ENCODE results near the gene SEPTIN5. TPM values are rescaled to one million over a fixed set of nuclear protein-coding genes. Genes with fewer than 3 reads are reported as not detected.

Gene SEPTIN5
- total RNA-seq (2011; cell fraction: chromatin; rRNA removed; ENCODE audit: low replicate concordance): 625 and 1,610 TPM in 2 replicates
- total RNA-seq (2011; cell fraction: nucleolus; rRNA removed): 538 and 650 TPM in 2 replicates
- total RNA-seq (2011; cell fraction: nucleoplasm; rRNA removed): 407 and 495 TPM in 2 replicates
- total RNA-seq (2014; rRNA removed) (116 and 125 TPM in 2 replicates), total RNA-seq (2014; rRNA removed; fragmentation: Illumina TruSeq; extraction: Trizol) (92.5 and 94.6 TPM in 2 replicates), total RNA-seq (2015; rRNA removed; fragmentation: Illumina TruSeq; extraction: Trizol) (28.1 and 34.9 TPM in 2 replicates), total RNA-seq (2021) (177 and 195 TPM in 2 replicates), polyA plus RNA-seq (2011; rRNA removed) (119 and 238 TPM in 2 replicates), polyA plus RNA-seq (2014; fragmentation: Illumina TruSeq; extraction: Trizol) (135 and 164 TPM in 2 replicates), polyA plus RNA-seq (2014; fragmentation: Nextera tagmentation; extraction: Ambion mirVana) (1 to 10 TPM in 1 of 2 experiments, under 1 TPM in 1; 0.03 to 1.9 TPM), polyA plus RNA-seq (2014; rRNA removed) (129 and 135 TPM in 2 replicates), polyA minus RNA-seq (2011; rRNA and poly(A)+ RNA removed) (306 and 458 TPM in 2 replicates), Bru-seq, nascent RNA (percentile 54 among the genes with signal in this experiment), BruChase-seq, experiment 1, labeled RNA remaining after a 2-hour chase (percentile 47 among the genes with signal in this experiment), BruChase-seq, experiment 2, labeled RNA remaining after a 6-hour chase (percentile 51 among the genes with signal in this experiment)
- polyA plus RNA-seq (2011; cell fraction: cytosol; rRNA removed): 143 and 156 TPM in 2 replicates
- polyA plus RNA-seq (2011; cell fraction: nucleus; rRNA removed): 671 and 957 TPM in 2 replicates
- polyA plus RNA-seq (2012): 122 and 123 TPM in 2 replicates
- 83.2 and 205 TPM in 2 replicates for polyA minus RNA-seq (2011; cell fraction: cytosol; rRNA and poly(A)+ RNA removed)
- 284 and 666 TPM in 2 replicates for polyA minus RNA-seq (2011; cell fraction: nucleus; rRNA and poly(A)+ RNA removed)
- long read RNA-seq, experiment 1, transcript SEPT5-201 (11 exons, 1,588 nt): major isoform, 393 of 807 reads
- long read RNA-seq, experiment 1, transcript SEPT5-208 (11 exons, 2,241 nt): minor isoform, 24 of 807 reads
- long read RNA-seq, experiment 1, partial matches to known transcripts: 281 of 807 reads
- long read RNA-seq, experiment 1, other reads (novel, unspliced or antisense): 109 of 807 reads
- long read RNA-seq, experiment 2, transcript SEPT5-208 (11 exons, 2,241 nt): minor isoform, 10 of 318 reads
- long read RNA-seq, experiment 2, transcript SEPT5-201 (11 exons, 1,588 nt): major isoform, 115 of 318 reads
- long read RNA-seq, experiment 2, partial matches to known transcripts: 96 of 318 reads
- long read RNA-seq, experiment 2, other reads (novel, unspliced or antisense): 97 of 318 reads
- long read RNA-seq, experiment 3, transcript SEPT5-201 (11 exons, 1,588 nt): major isoform, 132 of 183 reads
- long read RNA-seq, experiment 3, transcript SEPT5-208 (11 exons, 2,241 nt): minor isoform, 5 of 183 reads
- long read RNA-seq, experiment 3, partial matches to known transcripts: 7 of 183 reads
- long read RNA-seq, experiment 3, other reads (novel, unspliced or antisense): 39 of 183 reads

- peaks cover 3 to 24% of the 10 kb centered on the region in 2 experiments; a peak in 4 of 5 replicates for H3K27me3 ChIP-seq (ENCODE audit: control insufficient read depth in 2 of 2, insufficient read depth in 2 of 2, low read length in 2 of 2)
- BruUV-seq (replicated peaks): no TSS peak
- no peaks in the 10 kb centered on the region for H3K9me3 ChIP-seq (replicated peaks; ENCODE audit: control insufficient read depth, insufficient read depth, low read depth, low read length)
- H2AFZ ChIP-seq (ENCODE audit: low read depth, low read length): peak within 1 kb of the TSS; percentile 84
- H3K9ac ChIP-seq (ENCODE audit: insufficient read depth in 1 of 2, low read depth in 2 of 2, low read length in 2 of 2): peak within 1 kb of the TSS; percentile 39 to 90; a peak in 3 of 4 replicates
- WGBS (ENCODE audit: insufficient coverage, low coverage, missing lambda C conversion rate): under 1% methylated on average over 69 of the region's 106 CpGs
- CTCF ChIA-PET (ENCODE audit: low intra/inter-chr PET ratio): no interaction called here
- POLR2A ChIA-PET: interaction anchor here (0.9 to 1.3 kb wide), 4 partner anchors 9 to 42 kb away, joined by 3 read pairs; no protein-coding TSS in a partner anchor
- H4K20me1 ChIP-seq (replicated peaks; ENCODE audit: control insufficient read depth, insufficient read depth, low read length): peaks cover 10% of the 10 kb centered on the region; the same call in 1 of the 2 replicates
- H3K4me3 ChIP-seq: peak within 1 kb of the TSS; percentile 50
- intact Hi-C loops (cut with micrococcal nuclease) (loop anchor here (5.0 to 10.0 kb wide), 2 partner anchors 50 to 237 kb away; partner anchors contain the start of genes CDC45 and UFD1), in situ Hi-C loops (cut with MboI) (no loop called here)
- FAIRE-seq: no peak
- peak within 1 kb of the TSS; percentile 75 for H3K4me2 ChIP-seq (ENCODE audit: insufficient read depth, low read length)
- H3K36me3 ChIP-seq (ENCODE audit: control insufficient read depth, insufficient read depth, low read length): peaks cover 3% of the 10 kb centered on the region; the same call in 2 of the 3 replicates
- peaks cover 16% of the 10 kb centered on the region for H3K79me2 ChIP-seq (ENCODE audit: control insufficient read depth, insufficient read depth, low read length)
- H3K4me1 ChIP-seq (replicated peaks in 1 of 2; ENCODE audit: control insufficient read depth in 2 of 2, insufficient read depth in 2 of 2, low read length in 2 of 2): peaks cover 32 to 78% of the 10 kb centered on the region in 2 experiments
- DNase-seq (ENCODE audit: extremely low read depth in 1 of 4, low spot score in 3 of 4): peak; percentile 84 to 99 (median 96)
- peak; percentile 0 for ATAC-seq
- H3K9me1 ChIP-seq (ENCODE audit: control insufficient read depth, insufficient read depth, low read length): peaks cover 2% of the 10 kb centered on the region
- no peak within 1 kb of the TSS; the same call in 2 of the 3 replicates for H3K27ac ChIP-seq (ENCODE audit: extremely low read depth, low read depth, low read length)
- no peak for TF ChIP-seq SIX5 (IDR thresholded peaks at IDR 0.05; ENCODE audit: borderline replicate concordance in 1 of 2, insufficient read depth in 1 of 2, low read depth in 1 of 2, low read length in 2 of 2)
- TF ChIP-seq RBBP5 (IDR thresholded peaks at IDR 0.05; ENCODE audit: borderline replicate concordance, insufficient read depth, low read length, poor library complexity, severe bottlenecking): peak; percentile 81
- TF ChIP-seq FOSL1 (tag; conservative IDR thresholded peaks at IDR 0.05): no peak
- TF ChIP-seq POLR2G (IDR thresholded peaks at IDR 0.05; ENCODE audit: low read depth, low read length): peak; percentile 60
- TF ChIP-seq IFI16 (CRISPR knock-in tag; IDR thresholded peaks at IDR 0.05): no peak
- peak; percentile 64 for TF ChIP-seq CHD1 (IDR thresholded peaks at IDR 0.05; ENCODE audit: low read length)
- TF ChIP-seq ZNF239 (CRISPR knock-in tag; IDR thresholded peaks at IDR 0.05): no peak
- TF ChIP-seq PURB (CRISPR knock-in tag; IDR thresholded peaks at IDR 0.05; ENCODE audit: low read depth): no peak
- no peak for TF ChIP-seq GTF3C2 (IDR thresholded peaks at IDR 0.05; ENCODE audit: borderline replicate concordance, extremely low read depth, insufficient read length)
Observed at GRCh38 chr22:19714312-19715187, at the start of gene SEPTIN5. TSS of gene SEPTIN5 (plus strand) at chr22:19714503. CDS start at chr22:19714589, 86 bp downstream.
